ENCODE measurements around the gene TCF4. TPM values are rescaled to one million over a fixed set of nuclear protein-coding genes. Genes with fewer than 3 reads are reported as not detected.

TCF4 gene
- total RNA-seq, 1 donor from 2014 or later = 115 TPM

DNA sequence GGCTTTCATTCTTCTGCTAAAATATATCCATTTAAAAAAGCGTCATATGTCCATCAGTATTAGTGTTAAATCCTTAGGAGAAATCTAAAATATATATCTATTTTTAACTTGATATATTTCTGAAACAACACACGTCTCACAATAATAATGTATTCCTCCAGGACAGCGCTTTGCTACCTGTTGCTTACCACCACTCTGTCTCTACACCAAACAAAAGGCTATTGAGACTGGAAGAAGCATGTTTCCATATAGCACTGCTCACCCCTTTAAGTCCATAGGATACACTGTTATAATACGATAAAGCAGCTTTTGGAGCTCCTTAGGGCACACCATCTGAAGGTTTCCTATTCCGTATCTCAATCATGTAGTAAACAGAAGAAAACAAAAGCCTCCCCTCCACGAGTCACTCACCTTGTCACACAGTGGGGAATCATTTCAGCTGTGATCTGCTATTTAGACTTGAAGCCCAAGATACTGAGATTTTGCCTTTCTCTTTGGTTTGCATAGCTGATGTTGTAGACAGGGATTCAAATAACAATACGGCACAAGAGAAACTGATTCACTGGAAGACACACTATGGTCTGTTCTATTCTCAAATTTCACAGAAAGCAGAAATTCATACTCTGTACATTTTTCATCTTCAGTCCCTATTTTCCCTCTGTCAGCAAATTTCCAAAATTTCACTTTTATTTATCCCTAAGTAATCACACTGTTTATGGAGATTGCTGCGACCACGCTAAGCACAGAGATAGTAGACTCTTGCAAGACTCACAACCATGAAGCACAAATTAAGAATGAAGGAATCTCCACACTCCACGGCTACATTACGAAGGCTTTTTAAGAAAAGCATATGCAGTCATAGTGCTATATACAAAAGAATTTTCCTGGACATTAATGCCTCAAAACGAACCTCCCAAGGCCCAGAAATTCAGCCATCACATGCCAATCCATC, 187.1 kb downstream of the TCF4 start:
- peak overlapping the region; percentile 68 for H3K4me3 Mint-ChIP-seq (ENCODE audit: unreplicated experiment)
- H3K9me3 Mint-ChIP-seq (ENCODE audit: unreplicated experiment) = no peaks in the 10 kb centered on the region
- H3K27ac ChIP-seq (ENCODE audit: low read depth, low read length) = peak overlapping the region; percentile 89
- peaks cover 61% of the 10 kb centered on the region for H3K4me1 Mint-ChIP-seq (ENCODE audit: low read depth, unreplicated experiment)
- FAIRE-seq = peak; percentile 54
- H3K4me2 ChIP-seq (ENCODE audit: low read length) = peak overlapping the region; percentile 94
- no peak overlapping the region for H2AFZ ChIP-seq (ENCODE audit: low read depth, low read length)
- H3K4me1 ChIP-seq (ENCODE audit: insufficient read depth, low read length) = peaks cover 42% of the 10 kb centered on the region
- peak overlapping the region; percentile 61 for H3K4me3 ChIP-seq (ENCODE audit: insufficient read depth, low read depth, low read length)
- peaks cover 88% of the 10 kb centered on the region for H3K79me2 ChIP-seq (ENCODE audit: insufficient read depth, low read length)
- H3K9me3 ChIP-seq (ENCODE audit: insufficient read depth, low read depth, low read length) = no peaks in the 10 kb centered on the region
- peaks cover 2% of the 10 kb centered on the region for H3K36me3 Mint-ChIP-seq (ENCODE audit: low read depth, unreplicated experiment)
- peak; percentile 39 for DNase-seq (ENCODE audit: low read depth)
- no peaks in the 10 kb centered on the region for H4K20me1 ChIP-seq (ENCODE audit: insufficient read depth, low read length)
- no peaks in the 10 kb centered on the region for H3K27me3 Mint-ChIP-seq (ENCODE audit: low read depth, unreplicated experiment)
- peak overlapping the region; percentile 96 for H3K27ac Mint-ChIP-seq (ENCODE audit: unreplicated experiment)
- H3K36me3 ChIP-seq (ENCODE audit: insufficient read depth, low read length) = no peaks in the 10 kb centered on the region
- H3K27me3 ChIP-seq (ENCODE audit: insufficient read depth, low read length) = no peaks in the 10 kb centered on the region
- no peak for TF ChIP-seq EZH2 (IDR thresholded peaks at IDR 0.05; ENCODE audit: insufficient read depth, low read length)
- TF ChIP-seq CTCF (IDR thresholded peaks at IDR 0.05; ENCODE audit: insufficient read depth, low read depth, low read length) = no peak
- peak overlapping the region; percentile 84 for H3K9ac ChIP-seq (ENCODE audit: low read length)

- Histone ChIP-seq H4K20me1 (ENCODE audit: insufficient read depth, low read length) (no peaks in the 10 kb centered on the region), H3K4me2 (ENCODE audit: low read length) (peak overlapping the region; percentile 94), H3K9ac (ENCODE audit: low read length) (peak overlapping the region; percentile 49), H3K27me3 (ENCODE audit: insufficient read depth, low read length) (no peaks in the 10 kb centered on the region), H3K79me2 (ENCODE audit: insufficient read depth, low read length) (peaks cover 90% of the 10 kb centered on the region), H3K27ac (ENCODE audit: low read depth, low read length) (peak overlapping the region; percentile 89), H3K4me1 (ENCODE audit: insufficient read depth, low read length) (peaks cover 35% of the 10 kb centered on the region), H3K36me3 (ENCODE audit: insufficient read depth, low read length) (no peaks in the 10 kb centered on the region), H2AFZ (ENCODE audit: low read depth, low read length) (no peak overlapping the region), H3K9me3 (ENCODE audit: insufficient read depth, low read depth, low read length) (no peaks in the 10 kb centered on the region), H3K4me3 (ENCODE audit: insufficient read depth, low read depth, low read length) (peak overlapping the region; percentile 29)
- DNase-seq (ENCODE audit: low read depth) (no peak), FAIRE-seq (no peak)
- TF ChIP-seq CTCF (IDR thresholded peaks at IDR 0.05; ENCODE audit: insufficient read depth, low read depth, low read length) (no peak), EZH2 (IDR thresholded peaks at IDR 0.05; ENCODE audit: insufficient read depth, low read length) (no peak)
- Mint-ChIP-seq H3K27ac (ENCODE audit: unreplicated experiment) (peak overlapping the region; percentile 77), H3K36me3 (ENCODE audit: low read depth, unreplicated experiment) (peaks cover 2% of the 10 kb centered on the region), H3K27me3 (ENCODE audit: low read depth, unreplicated experiment) (no peaks in the 10 kb centered on the region), H3K4me3 (ENCODE audit: unreplicated experiment) (peak overlapping the region; percentile 56), H3K4me1 (ENCODE audit: low read depth, unreplicated experiment) (peaks cover 54% of the 10 kb centered on the region), H3K9me3 (ENCODE audit: unreplicated experiment) (no peaks in the 10 kb centered on the region)
These were observed 187.9 kb downstream of the TCF4 start for GRCh38 chr18:55400081-55400480.

DNA sequence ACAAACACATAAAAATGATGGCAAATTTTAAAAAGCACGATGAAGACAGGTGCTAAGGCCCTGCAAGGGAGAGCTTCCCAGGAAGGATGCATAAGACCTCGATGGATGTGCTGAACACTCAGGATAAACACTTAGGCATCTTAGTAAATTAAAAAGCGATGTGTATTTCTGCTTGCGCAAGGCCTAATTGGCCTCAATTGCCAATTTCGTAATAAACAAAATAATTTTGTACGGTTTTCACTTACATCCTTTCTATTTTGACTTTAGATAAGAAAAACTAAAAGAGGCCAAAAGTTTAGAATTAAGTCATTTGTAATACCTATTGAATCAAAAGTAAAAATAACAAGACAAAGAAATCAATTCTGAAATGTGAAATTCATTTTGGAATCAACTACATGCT, 189.1 kb downstream of the TCF4 start:
- no peaks in the 10 kb centered on the region for H3K27me3 Mint-ChIP-seq (ENCODE audit: low read depth, unreplicated experiment)
- no peak overlapping the region for H3K4me3 Mint-ChIP-seq (ENCODE audit: unreplicated experiment)
- H3K4me3 ChIP-seq (ENCODE audit: insufficient read depth, low read depth, low read length) = no peak overlapping the region
- H3K4me1 Mint-ChIP-seq (ENCODE audit: low read depth, unreplicated experiment) = peaks cover 47% of the 10 kb centered on the region
- no peaks in the 10 kb centered on the region for H3K9me3 Mint-ChIP-seq (ENCODE audit: unreplicated experiment)
- no peaks in the 10 kb centered on the region for H3K27me3 ChIP-seq (ENCODE audit: insufficient read depth, low read length)
- no peak for TF ChIP-seq EZH2 (IDR thresholded peaks at IDR 0.05; ENCODE audit: insufficient read depth, low read length)
- no peak for TF ChIP-seq CTCF (IDR thresholded peaks at IDR 0.05; ENCODE audit: insufficient read depth, low read depth, low read length)
- H3K4me2 ChIP-seq (ENCODE audit: low read length) = peak overlapping the region; percentile 94
- no peak overlapping the region for H3K9ac ChIP-seq (ENCODE audit: low read length)
- DNase-seq (ENCODE audit: low read depth) (no peak), FAIRE-seq (peak; percentile 45)
- H3K4me1 ChIP-seq (ENCODE audit: insufficient read depth, low read length) = peaks cover 31% of the 10 kb centered on the region
- H3K27ac Mint-ChIP-seq (ENCODE audit: unreplicated experiment) = no peak overlapping the region
- peaks cover 88% of the 10 kb centered on the region for H3K79me2 ChIP-seq (ENCODE audit: insufficient read depth, low read length)
- H3K9me3 ChIP-seq (ENCODE audit: insufficient read depth, low read depth, low read length) = no peaks in the 10 kb centered on the region
- peaks cover 2% of the 10 kb centered on the region for H3K36me3 Mint-ChIP-seq (ENCODE audit: low read depth, unreplicated experiment)
- no peaks in the 10 kb centered on the region for H3K36me3 ChIP-seq (ENCODE audit: insufficient read depth, low read length)
- no peaks in the 10 kb centered on the region for H4K20me1 ChIP-seq (ENCODE audit: insufficient read depth, low read length)
- H2AFZ ChIP-seq (ENCODE audit: low read depth, low read length) = no peak overlapping the region
- no peak overlapping the region for H3K27ac ChIP-seq (ENCODE audit: low read depth, low read length)
